HepG2 (cell line): ENCODE data around the gene MRPL27. TPM values are rescaled to one million over a fixed set of nuclear protein-coding genes. Genes with fewer than 3 reads are reported as not detected.
A peak's percentile ranks its signal among the peaks of the same experiment; 100 is the strongest.

Source experiments
- AFF4 ChIP-seq: sonication (generic); formaldehyde crosslinking; IDR thresholded peaks from 2 replicates; pipeline ENCODE4 v1.4.0; 2020; ENCODE audit warnings: missing genetic modification reagents
- CCDC6 ChIP-seq: sonication (generic); formaldehyde crosslinking; IDR thresholded peaks from 2 replicates; pipeline ENCODE4 v1.8.1; 2022; ENCODE audit warnings: mild to moderate bottlenecking, missing genetic modification reagents, moderate library complexity
- HNRNPLL ChIP-seq: fragments of 200-400 bp; formaldehyde crosslinking; IDR thresholded peaks from 2 replicates; pipeline ENCODE4 v1.6.1; 2017; ENCODE audit warnings: mild to moderate bottlenecking, low read depth, low read length; ENCODE audit not compliant: poor library complexity, severe bottlenecking
- PAXIP1 ChIP-seq: sonication (generic); formaldehyde crosslinking; conservative IDR thresholded peaks from 2 replicates; pipeline ENCODE4 v1.4.0; 2020; ENCODE audit warnings: mild to moderate bottlenecking, missing genetic modification reagents, moderate library complexity
- SNAPC2 ChIP-seq: sonication (generic); formaldehyde crosslinking; IDR thresholded peaks from 2 replicates; pipeline ENCODE4 v1.8.1; 2022; ENCODE audit warnings: mild to moderate bottlenecking, missing genetic modification reagents
- STAG1 ChIP-seq: sonication (generic); formaldehyde crosslinking; IDR thresholded peaks from 2 replicates; pipeline ENCODE4 v1.4.0; 2020; ENCODE audit warnings: missing genetic modification reagents
- STAT6 ChIP-seq: sonication (generic); formaldehyde crosslinking; IDR thresholded peaks from 2 replicates; pipeline ENCODE4 v1.4.0; 2020; ENCODE audit warnings: missing genetic modification reagents, mild to moderate bottlenecking, borderline replicate concordance
- TBX3 ChIP-seq: fragments of 450-650 bp; IDR thresholded peaks from 2 replicates; pipeline ENCODE4 v1.6.1; 2017; ENCODE audit warnings: antibody characterized with exemption, mild to moderate bottlenecking, inconsistent platforms, borderline replicate concordance
- THAP11 ChIP-seq: IDR thresholded peaks from 2 replicates; pipeline ENCODE4 v1.6.1; 2016; ENCODE audit warnings: missing biosample characterization, missing genetic modification reagents
- U2AF1 ChIP-seq: fragments of 200-400 bp; formaldehyde crosslinking; optimal IDR thresholded peaks from 2 replicates; pipeline ENCODE3; 2017; ENCODE audit warnings: mild to moderate bottlenecking, low read depth, low read length
- ZBTB10 ChIP-seq: sonication (generic); formaldehyde crosslinking; IDR thresholded peaks from 2 replicates; pipeline ENCODE4 v1.4.0; 2020; ENCODE audit warnings: missing genetic modification reagents, borderline replicate concordance
- ZNF558 ChIP-seq: sonication (generic); formaldehyde crosslinking; IDR thresholded peaks from 2 replicates; pipeline ENCODE4 v1.9.0; 2022; ENCODE audit warnings: mild to moderate bottlenecking, missing genetic modification reagents, borderline replicate concordance
- polyA plus RNA-seq, 8 experiments: library from polyadenylated mRNA; depleted of rRNA in 3 of 8; stranded (reverse) in 7 of 8; unstranded in 1 of 8; fragments of >200 nt; fragmentation: Illumina TruSeq in 4 of 8; extraction: Trizol in 4 of 8; gene quantifications; 2 replicates each; pipeline versions ENCODE4 v1.2.1 to v1.2.3, GENCODE V29; 2011 to 2016; ENCODE audit warnings: low read depth in 4 of 8, missing spikeins in 1 of 8, mixed read lengths in 1 of 8; ENCODE audit not compliant: insufficient read depth in 1 of 8
- total RNA-seq, 5 experiments: library from RNA; depleted of rRNA; stranded (reverse); fragments of >200 nt; fragmentation: Illumina TruSeq; extraction: Trizol; gene quantifications; 2 replicates each; pipeline ENCODE4 v1.2.3, GENCODE V29; 2016; ENCODE audit warnings: low read depth in 1 of 5
- TF ChIP-seq, protein P1 (sequence below): sonication (generic); formaldehyde crosslinking; IDR thresholded peaks from 2 replicates; pipeline ENCODE4 v1.5.0; 2020; ENCODE audit warnings: missing genetic modification reagents

The MRPL27 gene
- total and polyA plus RNA-seq, 2 of the 13 experiments (the other 11 are each of a cell fraction or from before 2014, with no cell fraction given) = 137 to 217 TPM

GRCh38 chr17:50397111-50397918, 24.3 kb upstream of the MRPL27 start, which contains the start of gene LRRC59 (continued):
- TF ChIP-seq PAXIP1 = peak; percentile 71
- peak; percentile 78; the same call in 1 of the 2 replicates for TF ChIP-seq AFF4 (CRISPR knock-in tag)
- TF ChIP-seq ZNF558 (CRISPR knock-in tag) = peak; percentile 94
- TF ChIP-seq ZBTB10 (CRISPR knock-in tag) = no peak; the same call in 1 of the 2 replicates
- TF ChIP-seq STAT6 (CRISPR knock-in tag) = no peak; the same call in 1 of the 2 replicates
- TF ChIP-seq TBX3 = peak; percentile 33; the same call in 1 of the 2 replicates
- peak; percentile 100 for TF ChIP-seq CCDC6 (CRISPR knock-in tag)
- peak; percentile 93 for TF ChIP-seq SNAPC2
- peak; percentile 97 for TF ChIP-seq U2AF1
- TF ChIP-seq THAP11 (CRISPR knock-in tag) = peak; percentile 96
- peak; percentile 79 for TF ChIP-seq HNRNPLL
- TF ChIP-seq, protein P1, sequence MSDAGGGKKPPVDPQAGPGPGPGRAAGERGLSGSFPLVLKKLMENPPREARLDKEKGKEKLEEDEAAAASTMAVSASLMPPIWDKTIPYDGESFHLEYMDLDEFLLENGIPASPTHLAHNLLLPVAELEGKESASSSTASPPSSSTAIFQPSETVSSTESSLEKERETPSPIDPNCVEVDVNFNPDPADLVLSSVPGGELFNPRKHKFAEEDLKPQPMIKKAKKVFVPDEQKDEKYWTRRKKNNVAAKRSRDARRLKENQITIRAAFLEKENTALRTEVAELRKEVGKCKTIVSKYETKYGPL (CRISPR knock-in tag) = no peak
- peak; percentile 68 for TF ChIP-seq STAG1 (CRISPR knock-in tag)
